Tibial nerve (tissue), 4 donors: ENCODE measurements around the gene NELFB. TPM values are rescaled to one million over a fixed set of nuclear protein-coding genes. Genes with fewer than 3 reads are reported as not detected.

Source experiments
- DNase-seq, 2 donors: peaks; one replicate each; pipeline ENCODE4 v3.0.0-alpha.2; 2019; ENCODE audit warnings: low spot score in 2 of 2
- H3K27ac ChIP-seq, 4 donors: fragments of 200-600 bp; sonication (generic) in 3 of 4; one replicate each; pipeline ENCODE4 v1.5.1; 2017 to 2019; ENCODE audit warnings: mild to moderate bottlenecking in 1 of 4
- H3K27me3 ChIP-seq, 2 donors: fragments of 200-600 bp; sonication (generic) in 1 of 2; one replicate each; pipeline versions ENCODE4 v1.5.1 to v1.6.0; 2017 to 2019
- H3K36me3 ChIP-seq, 3 donors: fragments of 200-600 bp; sonication (generic); one replicate each; pipeline ENCODE4 v1.5.1; 2018 to 2019
- H3K4me1 ChIP-seq, 4 donors: fragments of 200-600 bp; sonication (generic) in 3 of 4; one replicate each; pipeline ENCODE4 v1.5.1; 2017 to 2019
- H3K4me3 ChIP-seq, 4 donors: fragments of 200-600 bp; sonication (generic) in 3 of 4; one replicate each; pipeline ENCODE4 v1.5.1; 2017 to 2019; ENCODE audit warnings: mild to moderate bottlenecking in 1 of 4, moderate library complexity in 1 of 4
- H3K9me3 ChIP-seq, 4 donors: fragments of 200-600 bp; sonication (generic) in 3 of 4; one replicate each; pipeline ENCODE4 v1.5.1; 2017 to 2019
- EP300 ChIP-seq, 2 donors: sonication (generic); formaldehyde crosslinking; IDR thresholded peaks; one replicate each; pipeline ENCODE4 v1.6.1; 2017; ENCODE audit warnings: antibody characterized with exemption in 2 of 2, mild to moderate bottlenecking in 1 of 2
- POLR2A ChIP-seq, 2 donors: fragments of 450-650 bp; IDR thresholded peaks; one replicate each; pipeline ENCODE4 v1.6.1; 2017; ENCODE audit warnings: antibody characterized with exemption in 2 of 2, mild to moderate bottlenecking in 2 of 2, moderate library complexity in 2 of 2
- WGBS, 2 donors: methylation state at CpG; one replicate each; pipeline ENCODE4 v1.1.5; 2018; 5-methylcytosine and 5-hydroxymethylcytosine counted together
- total RNA-seq, 4 donors: library from RNA; depleted of rRNA; stranded (reverse); fragments of >200 nt; gene quantifications; one replicate each; pipeline ENCODE4 v1.1.0, GENCODE V29; 2016
- TF ChIP-seq, protein P1 (sequence below), 5 experiments: fragments of 200-600 bp in 3 of 5; fragments of 450-650 bp in 2 of 5; sonication (generic) in 3 of 5; IDR thresholded peaks; one replicate each; pipeline ENCODE4 v1.5.1; 2016 to 2019; ENCODE audit warnings: antibody characterized with exemption in 5 of 5, mild to moderate bottlenecking in 3 of 5, moderate library complexity in 2 of 5

Gene NELFB
- total RNA-seq = 10 to 100 TPM; 29.7 to 52.0 (median 38.7) TPM

DNA sequence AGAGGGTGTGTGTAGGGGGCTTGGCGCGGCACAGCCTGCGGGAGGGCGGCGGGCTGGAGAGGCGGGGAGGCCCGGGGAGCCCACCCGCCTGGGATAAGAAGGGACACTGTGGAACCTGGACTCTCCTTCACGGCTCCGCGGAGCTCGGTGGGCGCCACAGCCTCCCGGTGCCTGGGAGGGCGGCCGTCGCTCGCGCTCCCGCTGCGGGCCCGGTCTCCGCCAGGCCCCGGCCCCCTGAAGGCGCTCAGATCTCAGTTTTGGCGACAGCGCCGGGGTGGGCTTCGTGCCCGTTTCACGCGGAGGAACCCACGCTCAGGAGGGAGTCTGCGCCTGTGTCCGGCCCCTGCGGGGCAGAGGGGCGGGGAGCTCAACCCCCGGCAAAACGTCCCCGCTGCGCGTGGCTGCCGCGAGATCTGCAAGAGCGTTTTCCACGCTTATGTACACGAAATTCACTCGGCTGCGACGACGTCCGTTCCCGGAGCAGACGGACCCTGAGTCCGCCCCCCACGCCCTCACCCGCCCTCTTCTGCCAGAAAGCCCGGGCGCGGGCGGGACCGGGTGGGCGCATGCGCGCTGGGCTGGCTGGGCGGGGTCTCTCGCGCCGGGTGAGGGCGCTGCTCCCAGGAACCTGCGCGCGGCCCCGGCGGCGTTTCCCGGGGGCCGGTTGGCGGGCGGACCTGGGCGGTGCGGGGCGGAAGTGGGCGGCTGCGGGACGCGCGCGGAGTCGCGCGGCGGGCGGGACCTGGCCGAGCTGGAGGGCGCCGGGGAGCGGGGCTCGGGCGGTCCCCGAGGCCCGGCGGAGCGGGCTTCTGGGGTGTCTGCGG is at the start of gene NELFB:
Gene NELFB, plus strand, starts transcription at position 704 of the 824 bp plus-strand sequence.
- H3K27me3 ChIP-seq = no peaks in the 10 kb centered on the region
- no peaks in the 10 kb centered on the region for H3K9me3 ChIP-seq
- 1 to 3% methylated on average over 39 to 48 of the region's 105 CpGs for WGBS, 2 donors
- H3K4me3 ChIP-seq = peak within 1 kb of the TSS; percentile 72 to 100 (median 98)
- peaks cover 0 to 31% (median 5%) of the 10 kb centered on the region in 3 donors for H3K36me3 ChIP-seq
- peaks cover 0 to 38% (median 22%) of the 10 kb centered on the region in 4 donors for H3K4me1 ChIP-seq
- TF ChIP-seq POLR2A (IDR thresholded peaks at IDR 0.05) (peak in 1 of 2 donors; percentile 58), EP300 (IDR thresholded peaks at IDR 0.05) (peak; percentile 37 to 65)
- TF ChIP-seq, protein P1, sequence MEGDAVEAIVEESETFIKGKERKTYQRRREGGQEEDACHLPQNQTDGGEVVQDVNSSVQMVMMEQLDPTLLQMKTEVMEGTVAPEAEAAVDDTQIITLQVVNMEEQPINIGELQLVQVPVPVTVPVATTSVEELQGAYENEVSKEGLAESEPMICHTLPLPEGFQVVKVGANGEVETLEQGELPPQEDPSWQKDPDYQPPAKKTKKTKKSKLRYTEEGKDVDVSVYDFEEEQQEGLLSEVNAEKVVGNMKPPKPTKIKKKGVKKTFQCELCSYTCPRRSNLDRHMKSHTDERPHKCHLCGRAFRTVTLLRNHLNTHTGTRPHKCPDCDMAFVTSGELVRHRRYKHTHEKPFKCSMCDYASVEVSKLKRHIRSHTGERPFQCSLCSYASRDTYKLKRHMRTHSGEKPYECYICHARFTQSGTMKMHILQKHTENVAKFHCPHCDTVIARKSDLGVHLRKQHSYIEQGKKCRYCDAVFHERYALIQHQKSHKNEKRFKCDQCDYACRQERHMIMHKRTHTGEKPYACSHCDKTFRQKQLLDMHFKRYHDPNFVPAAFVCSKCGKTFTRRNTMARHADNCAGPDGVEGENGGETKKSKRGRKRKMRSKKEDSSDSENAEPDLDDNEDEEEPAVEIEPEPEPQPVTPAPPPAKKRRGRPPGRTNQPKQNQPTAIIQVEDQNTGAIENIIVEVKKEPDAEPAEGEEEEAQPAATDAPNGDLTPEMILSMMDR (IDR thresholded peaks at IDR 0.05) = peak in 3 of 5 experiments; percentile 9 to 59 (median 15)
- DNase-seq = peak; percentile 77 to 84
- H3K27ac ChIP-seq = peak within 1 kb of the TSS; percentile 67 to 87 (median 86)

- DNase-seq = no peak
- TF ChIP-seq, protein P1 (IDR thresholded peaks at IDR 0.05) = no peak
- TF ChIP-seq POLR2A (IDR thresholded peaks at IDR 0.05) (no peak), EP300 (IDR thresholded peaks at IDR 0.05) (no peak)
- H3K36me3 ChIP-seq = peaks cover 0 to 31% (median 0%) of the 10 kb centered on the region in 3 donors
- no peaks in the 10 kb centered on the region for H3K9me3 ChIP-seq
- H3K27me3 ChIP-seq = no peaks in the 10 kb centered on the region
- peak overlapping the region in 1 of 4 donors; percentile 89 for H3K27ac ChIP-seq
- peak overlapping the region in 3 of 4 donors; percentile 96 to 99 (median 96) for H3K4me3 ChIP-seq
- peaks cover 6 to 53% (median 39%) of the 10 kb centered on the region in 4 donors for H3K4me1 ChIP-seq
- WGBS, 2 donors = 85 to 86% methylated on average over 7 of the region's 7 CpGs
Measured at GRCh38 chr9:137206602-137207001, 48.5 kb upstream of the NELFB start.

DNA sequence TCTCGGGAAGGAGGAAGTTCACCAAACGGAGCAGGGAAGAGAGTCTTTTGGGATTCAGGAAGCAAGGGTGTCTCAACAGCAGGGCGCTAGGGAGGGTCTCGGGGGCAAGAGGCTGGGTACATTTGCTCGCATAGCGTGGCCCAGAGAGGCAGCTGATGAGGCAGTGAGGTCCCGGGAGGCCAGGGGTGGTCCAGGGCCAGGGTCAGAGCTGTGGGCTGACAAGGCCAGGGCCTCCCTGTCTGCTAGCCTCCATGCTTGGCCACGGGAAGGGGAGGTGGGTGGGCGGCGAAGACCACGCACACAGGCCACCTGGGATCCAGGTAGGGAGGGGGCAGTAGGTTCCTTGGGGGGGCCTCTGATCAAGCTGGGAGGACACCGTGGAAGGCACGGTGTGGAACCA is 43.6 kb upstream of the NELFB start:
- TF ChIP-seq, protein P1 (IDR thresholded peaks at IDR 0.05) = no peak
- Histone ChIP-seq H3K27me3 (no peaks in the 10 kb centered on the region), H3K9me3 (no peaks in the 10 kb centered on the region), H3K27ac (no peak overlapping the region), H3K4me1 (peaks cover 0 to 11% (median 6%) of the 10 kb centered on the region in 4 donors), H3K4me3 (no peak overlapping the region), H3K36me3 (peaks cover 0 to 63% (median 0%) of the 10 kb centered on the region in 3 donors)
- DNase-seq = no peak
- WGBS, 2 donors = 74 to 78% methylated on average over 13 of the region's 13 CpGs

DNA sequence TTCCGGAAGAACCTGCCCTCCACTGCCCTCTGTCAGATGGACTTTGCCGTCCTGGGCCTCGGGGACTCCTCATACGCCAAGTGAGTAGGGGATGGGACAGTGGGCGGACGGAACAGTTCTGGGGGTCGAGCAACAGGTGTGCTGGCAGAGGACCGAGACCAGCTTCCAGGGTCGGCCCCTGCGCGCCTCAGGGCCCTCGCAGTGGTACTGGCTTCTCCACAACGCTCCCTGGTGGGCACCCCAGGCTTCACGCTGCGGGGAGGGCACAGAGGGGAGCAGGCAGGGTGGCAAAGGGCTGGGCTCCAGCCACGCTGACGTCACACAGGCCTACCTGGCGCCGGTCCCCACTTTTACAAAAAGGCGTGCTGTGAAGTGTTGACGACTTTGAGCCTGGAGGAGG is 42.6 kb upstream of the NELFB start:
- H3K4me1 ChIP-seq = peaks cover 0 to 9% (median 4%) of the 10 kb centered on the region in 4 donors
- H3K9me3 ChIP-seq = no peaks in the 10 kb centered on the region
- TF ChIP-seq POLR2A (IDR thresholded peaks at IDR 0.05) = no peak
- TF ChIP-seq, protein P1 (IDR thresholded peaks at IDR 0.05) = no peak
- H3K4me3 ChIP-seq = no peak overlapping the region
- H3K36me3 ChIP-seq = peaks cover 0 to 65% (median 0%) of the 10 kb centered on the region in 3 donors
- DNase-seq = no peak
- no peaks in the 10 kb centered on the region for H3K27me3 ChIP-seq
- no peak overlapping the region for H3K27ac ChIP-seq
- 71 to 87% methylated on average over 17 to 21 of the region's 21 CpGs for WGBS, 2 donors
